GM19372 (cell line): ENCODE measurements around the gene ERC2.
"Not testable (repeated sequence)": the region's sequence is repeated elsewhere in the genome, so short reads cannot be mapped to it uniquely, and the experiment has no call there.

Experiments
- ATAC-seq: cut with Tn5 transposase; IDR thresholded peaks from one replicate; pipeline ENCODE4 v1.9.1; 2021; ENCODE audit warnings: mild to moderate bottlenecking, low read depth, moderate library complexity; ENCODE audit not compliant: unreplicated experiment

ERC2 gene

GRCh38 chr3:55870594-55870993 is 597.7 kb downstream of the ERC2 start:
- no peak for ATAC-seq

DNA sequence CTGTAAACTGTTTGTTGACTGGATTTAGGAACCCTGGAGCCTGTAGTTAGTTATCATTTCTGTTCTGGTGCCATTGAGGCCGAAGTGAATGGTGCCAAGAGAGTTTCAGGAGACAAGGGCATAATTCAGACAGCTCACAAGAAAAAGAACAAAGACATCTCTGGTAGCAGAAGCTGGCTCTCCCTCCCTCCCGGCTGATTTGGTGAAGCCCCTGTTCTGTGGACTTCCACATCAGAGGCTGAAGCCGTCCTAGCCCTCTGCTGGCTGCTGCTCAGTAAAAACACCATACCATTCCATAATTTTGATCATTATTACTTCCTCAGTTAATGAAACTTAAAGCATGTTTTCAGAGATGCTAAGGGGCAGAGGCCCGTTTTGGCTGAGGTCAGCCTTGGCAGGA is 599.9 kb downstream of the ERC2 start:
- no peak for ATAC-seq

DNA sequence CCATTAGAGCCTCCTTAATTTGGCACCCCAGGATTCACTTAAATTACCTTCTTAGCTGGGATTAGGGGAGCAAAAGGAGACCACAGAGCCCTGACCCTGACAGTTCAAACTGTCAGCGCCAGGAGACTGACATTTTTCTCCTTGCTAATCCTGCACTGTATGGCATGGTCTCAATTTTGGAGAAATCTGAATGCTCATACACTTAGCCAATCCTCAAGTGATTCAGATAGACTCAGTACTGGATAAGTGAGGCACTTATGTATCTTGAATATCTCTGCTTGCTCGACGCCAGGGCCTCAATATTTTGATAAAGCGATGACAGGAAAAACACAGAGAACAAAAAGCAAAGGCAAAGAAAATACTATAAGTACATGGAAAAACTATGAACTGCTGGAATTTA is 605.2 kb downstream of the ERC2 start:
- ATAC-seq = no peak

- ATAC-seq = no peak
These were observed 608.1 kb downstream of the ERC2 start for GRCh38 chr3:55860049-55860721.

GRCh38 chr3:55859305-55859704 is 609.0 kb downstream of the ERC2 start:
- no peak for ATAC-seq

GRCh38 chr3:55858727-55859126 is 609.5 kb downstream of the ERC2 start:
- no peak for ATAC-seq

GRCh38 chr3:55858302-55858701 is 610.0 kb downstream of the ERC2 start:
- ATAC-seq = no peak

DNA sequence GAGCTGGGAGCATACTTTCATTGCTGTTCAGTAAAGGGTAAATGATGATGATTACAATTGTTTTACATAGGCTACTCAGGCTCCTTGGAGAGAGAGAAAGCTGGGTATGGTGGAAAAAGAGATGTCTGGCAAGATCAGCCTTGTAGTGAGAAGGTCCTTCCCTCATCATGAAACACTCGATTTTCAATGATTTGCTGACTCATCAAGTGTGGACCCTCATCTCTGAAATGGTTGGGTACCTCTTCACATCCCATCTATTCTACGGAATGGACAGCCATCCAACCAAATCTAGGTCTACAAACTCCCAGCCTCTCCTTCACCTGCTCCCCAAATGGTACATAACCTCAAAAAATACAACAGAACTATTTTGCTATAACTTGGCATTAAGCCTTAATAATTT is 610.6 kb downstream of the ERC2 start:
- no peak for ATAC-seq

DNA sequence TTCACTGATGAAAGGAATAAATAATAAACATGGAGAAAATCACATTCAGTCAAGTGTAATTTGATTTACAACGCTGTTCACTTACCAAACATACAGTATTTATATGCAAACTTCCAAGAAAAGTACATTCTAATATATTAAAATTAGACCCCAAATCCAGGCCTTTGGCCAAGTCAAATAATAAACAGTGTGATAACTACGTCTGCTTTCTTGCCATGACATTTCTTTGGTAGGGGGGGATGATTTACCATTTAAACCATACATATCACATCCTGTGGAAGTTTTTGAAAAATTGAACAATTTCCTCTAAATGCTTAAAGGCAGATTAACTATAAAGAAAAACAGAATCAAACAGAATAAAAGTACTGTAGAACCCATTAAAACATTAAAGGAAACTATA is 613.0 kb downstream of the ERC2 start:
- no peak for ATAC-seq

DNA sequence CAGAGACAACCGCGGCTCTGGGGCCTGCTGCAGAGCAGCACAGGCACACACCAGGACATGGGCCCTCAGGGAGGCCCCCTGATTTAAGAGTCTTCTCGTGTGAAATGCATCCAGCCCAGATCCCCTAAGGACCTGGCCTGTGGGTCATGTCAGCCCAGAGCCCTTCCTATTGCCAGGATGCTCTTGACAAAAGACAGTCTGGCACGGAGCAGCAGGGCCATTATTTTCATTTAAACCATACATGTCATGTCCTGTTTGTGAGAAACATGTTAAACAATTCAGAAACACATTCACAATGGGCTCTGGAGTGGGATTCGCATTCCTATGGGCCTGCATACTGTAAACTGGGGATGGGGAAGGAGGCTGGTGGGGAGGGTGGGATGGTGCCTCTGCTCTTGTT is 613.8 kb downstream of the ERC2 start:
- ATAC-seq = no peak

GRCh38 chr3:55852326-55852725 is 615.9 kb downstream of the ERC2 start:
- ATAC-seq = no peak

DNA sequence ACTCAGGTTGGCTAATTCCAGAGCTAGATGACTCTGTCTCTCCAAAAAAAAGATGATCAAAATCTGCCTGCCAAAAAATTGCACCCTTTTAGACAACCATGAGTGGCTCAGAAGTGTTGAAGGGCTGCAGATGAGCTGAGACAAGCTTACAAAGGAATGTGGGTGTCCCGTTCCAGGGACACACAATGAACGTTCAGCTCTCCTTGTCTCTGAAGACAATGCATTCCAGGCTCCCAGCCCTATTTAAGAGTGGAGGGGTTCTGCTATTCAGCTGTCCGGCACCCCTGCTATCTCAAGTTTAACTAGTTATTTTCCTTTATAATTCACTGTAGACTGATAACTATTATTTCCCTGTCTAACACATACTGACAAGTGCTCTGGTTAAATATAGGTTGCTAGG is 626.1 kb downstream of the ERC2 start:
- no peak for ATAC-seq

GRCh38 chr3:55831876-55832275 is 636.4 kb downstream of the ERC2 start:
- not testable (repeated sequence) for ATAC-seq

- ATAC-seq = no peak
These were observed 639.6 kb downstream of the ERC2 start for GRCh38 chr3:55828712-55829111.

DNA sequence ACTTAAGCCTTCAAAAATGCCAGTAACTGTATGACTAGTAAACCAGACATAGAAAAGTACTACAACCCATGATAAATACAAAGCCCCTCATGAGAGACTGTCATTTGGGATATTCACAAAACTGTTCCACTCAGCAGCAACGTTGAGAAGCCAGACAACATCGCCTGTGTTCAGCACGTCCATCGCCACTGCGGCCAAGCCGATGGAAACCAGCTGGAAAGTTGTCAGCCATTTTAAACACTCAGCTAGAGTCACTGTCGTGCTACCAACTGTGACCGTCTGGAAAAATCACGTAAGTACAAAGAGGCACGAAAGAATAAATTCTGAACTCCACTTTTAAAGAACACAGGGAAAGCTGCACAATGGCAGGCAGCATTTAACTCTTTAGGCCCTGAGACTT is 640.5 kb downstream of the ERC2 start:
- ATAC-seq = no peak

- ATAC-seq = no peak
These were observed 641.4 kb downstream of the ERC2 start for GRCh38 chr3:55826731-55827496.

DNA sequence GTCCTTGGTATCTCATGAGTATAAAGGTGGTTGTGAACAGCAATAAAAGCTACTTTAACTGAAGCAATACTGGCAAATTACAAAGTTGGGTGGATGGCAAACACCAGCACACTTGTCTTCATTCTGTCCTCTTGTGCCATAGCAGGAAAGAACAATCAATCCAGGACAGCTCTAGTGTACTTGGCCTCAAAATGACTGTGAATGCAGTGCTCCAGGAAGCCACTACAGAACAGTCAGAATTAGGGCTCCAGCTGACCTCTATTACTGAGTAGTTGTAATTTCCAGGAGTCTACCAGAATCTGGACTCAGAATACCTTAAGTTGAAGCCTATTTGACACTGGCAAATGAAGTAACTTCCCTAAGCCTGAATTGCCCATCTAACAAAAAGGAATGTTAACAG is 642.2 kb downstream of the ERC2 start:
- no peak for ATAC-seq

DNA sequence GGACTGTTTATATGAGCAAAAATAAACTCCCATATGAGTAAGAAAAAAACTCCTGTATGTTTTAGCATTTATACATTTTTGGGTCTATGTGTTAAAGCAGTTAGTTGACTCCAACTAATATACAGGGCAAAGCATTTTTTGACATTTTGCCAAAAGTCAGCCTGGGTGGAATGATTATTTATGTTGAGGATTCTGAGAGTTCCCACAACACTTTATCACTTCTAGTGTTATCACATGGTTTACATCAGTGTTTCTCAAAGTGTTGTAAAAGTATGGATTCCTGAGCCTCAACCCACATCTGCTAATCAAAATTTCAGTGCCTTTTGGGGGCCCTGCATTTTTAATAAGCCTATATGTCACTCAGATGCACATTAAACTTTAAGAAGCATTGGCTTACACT is 643.9 kb downstream of the ERC2 start:
- no peak for ATAC-seq

- ATAC-seq = no peak
These were observed 644.4 kb downstream of the ERC2 start for GRCh38 chr3:55823829-55824228.

DNA sequence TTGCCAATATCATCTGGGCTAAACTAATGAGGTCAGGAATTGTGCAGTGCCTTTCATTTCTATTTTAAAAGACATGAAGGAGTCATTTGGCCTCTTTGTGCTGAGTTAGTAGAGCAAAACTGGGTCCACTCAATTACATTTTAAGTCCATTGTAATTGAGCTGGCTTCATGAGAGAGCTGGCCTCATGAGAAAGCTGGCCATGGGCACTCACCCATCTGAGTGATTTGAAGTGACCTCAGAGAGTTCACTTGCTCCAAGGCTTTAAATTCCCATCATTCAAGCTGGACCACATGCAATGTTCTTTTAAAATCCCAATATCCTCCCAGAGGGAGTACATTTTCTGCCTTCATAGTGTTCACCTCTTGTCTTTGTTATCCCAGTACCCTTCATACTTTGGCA is 645.3 kb downstream of the ERC2 start:
- no peak for ATAC-seq

DNA sequence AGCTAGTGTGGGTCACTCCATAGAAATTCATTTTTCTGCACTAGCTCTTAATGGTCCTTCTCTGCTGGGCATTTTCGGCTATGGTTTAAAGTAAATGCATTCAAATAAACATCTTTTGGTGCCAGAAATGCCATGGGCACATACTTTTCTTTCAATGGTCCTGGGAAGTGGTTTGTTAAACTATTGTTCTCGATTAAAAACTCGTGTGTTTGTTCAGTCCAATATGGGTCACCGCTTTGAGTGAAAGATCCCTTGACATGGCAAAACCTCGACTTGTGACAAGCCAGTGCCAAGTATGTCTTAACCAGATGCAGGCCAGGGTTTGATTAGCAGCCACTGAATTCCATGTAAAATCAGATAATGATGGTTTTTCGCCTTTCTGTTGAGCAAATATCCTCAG is 649.3 kb downstream of the ERC2 start:
- ATAC-seq = no peak

- no peak for ATAC-seq
These were observed 649.8 kb downstream of the ERC2 start for GRCh38 chr3:55818485-55818884.
